NCI-H2081 (cell line): Measurements from ENCODE around the gene LRRFIP1.
"Not testable (repeated sequence)": the region's sequence is repeated elsewhere in the genome, so short reads cannot be mapped to it uniquely, and the experiment has no call there.

Experiments
- DNase-seq, 2 experiments: peaks; one replicate each; lab custom pipeline; 2025; lab: John Stamatoyannopoulos, UW

The LRRFIP1 gene

GRCh38 chr2:237746302-237747080 is 119.1 kb downstream of the LRRFIP1 start:
- no peak for DNase-seq

GRCh38 chr2:237747189-237747588 is 119.8 kb downstream of the LRRFIP1 start:
- DNase-seq: no peak

- DNase-seq: no peak
Measured at GRCh38 chr2:237749002-237749401, 121.6 kb downstream of the LRRFIP1 start.

GRCh38 chr2:237749961-237750360 is 122.6 kb downstream of the LRRFIP1 start:
- DNase-seq: no peak

GRCh38 chr2:237750441-237750840 is 123.1 kb downstream of the LRRFIP1 start:
- not testable (repeated sequence) for DNase-seq

GRCh38 chr2:237752761-237753165 is 125.4 kb downstream of the LRRFIP1 start:
- no peak for DNase-seq

GRCh38 chr2:237754182-237754581 is 126.8 kb downstream of the LRRFIP1 start:
- no peak for DNase-seq

GRCh38 chr2:237754626-237755248 is 127.3 kb downstream of the LRRFIP1 start:
- DNase-seq: no peak

GRCh38 chr2:237757616-237758015 is 130.2 kb downstream of the LRRFIP1 start:
- DNase-seq: no peak

GRCh38 chr2:237758185-237758584 is 130.8 kb downstream of the LRRFIP1 start:
- no peak for DNase-seq

- DNase-seq: no peak
Measured at GRCh38 chr2:237759176-237759575, 131.8 kb downstream of the LRRFIP1 start.

GRCh38 chr2:237760506-237761502 is 133.4 kb downstream of the LRRFIP1 start:
- no peak for DNase-seq

- DNase-seq: not testable (repeated sequence)
Measured at GRCh38 chr2:237762291-237763182, 135.2 kb downstream of the LRRFIP1 start.

GRCh38 chr2:237763812-237764211 is 136.4 kb downstream of the LRRFIP1 start:
- DNase-seq: no peak

GRCh38 chr2:237765122-237765521 is 137.7 kb downstream of the LRRFIP1 start:
- not testable (repeated sequence) for DNase-seq

- no peak for DNase-seq
Measured at GRCh38 chr2:237765875-237766274, 138.5 kb downstream of the LRRFIP1 start.

- no peak for DNase-seq
Measured at GRCh38 chr2:237766340-237766739, 139.0 kb downstream of the LRRFIP1 start.

GRCh38 chr2:237772513-237772912 is 145.1 kb downstream of the LRRFIP1 start:
- no peak for DNase-seq

- DNase-seq: no peak
Measured at GRCh38 chr2:237773826-237774225, 146.4 kb downstream of the LRRFIP1 start.

- peak; percentile 43 to 71 for DNase-seq
Measured at GRCh38 chr2:237774811-237775553, 147.6 kb downstream of the LRRFIP1 start.

GRCh38 chr2:237779521-237779920 is 152.1 kb downstream of the LRRFIP1 start:
- no peak for DNase-seq
